ENCODE data around the gene CHPT1.
"Not testable (repeated sequence)": the region's sequence is repeated elsewhere in the genome, so short reads cannot be mapped to it uniquely, and the experiment has no call there.

CHPT1 gene

GRCh38 chr12:101697197-101697929 lies at the start of gene CHPT1:
Gene CHPT1 (plus strand): TSS chr12:101697640. CDS start chr12:101697862, 222 bp downstream.
- FAIRE-seq, result no peak

DNA sequence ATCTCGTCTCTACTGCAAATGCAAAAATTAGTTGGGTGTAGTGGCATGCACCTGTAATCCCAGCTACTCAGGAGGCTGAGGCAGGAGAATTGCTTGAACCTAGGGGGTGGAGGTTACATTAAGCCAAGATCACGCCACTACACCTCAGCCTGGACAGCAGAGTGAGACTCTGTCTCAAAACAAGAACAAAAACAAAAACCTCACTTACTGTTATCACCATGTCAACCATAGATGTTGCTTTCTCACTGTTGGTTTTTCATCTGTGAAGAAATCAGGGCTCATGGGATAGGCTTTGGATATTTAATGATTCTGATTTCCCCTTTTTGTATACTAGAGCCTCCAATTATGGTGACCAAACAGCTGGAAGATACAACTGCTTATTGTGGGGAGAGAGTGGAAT lies 49.7 kb upstream of the CHPT1 start:
- no peak for FAIRE-seq

- FAIRE-seq, result no peak
Measured at GRCh38 chr12:101648195-101648594, 49.2 kb upstream of the CHPT1 start.

DNA sequence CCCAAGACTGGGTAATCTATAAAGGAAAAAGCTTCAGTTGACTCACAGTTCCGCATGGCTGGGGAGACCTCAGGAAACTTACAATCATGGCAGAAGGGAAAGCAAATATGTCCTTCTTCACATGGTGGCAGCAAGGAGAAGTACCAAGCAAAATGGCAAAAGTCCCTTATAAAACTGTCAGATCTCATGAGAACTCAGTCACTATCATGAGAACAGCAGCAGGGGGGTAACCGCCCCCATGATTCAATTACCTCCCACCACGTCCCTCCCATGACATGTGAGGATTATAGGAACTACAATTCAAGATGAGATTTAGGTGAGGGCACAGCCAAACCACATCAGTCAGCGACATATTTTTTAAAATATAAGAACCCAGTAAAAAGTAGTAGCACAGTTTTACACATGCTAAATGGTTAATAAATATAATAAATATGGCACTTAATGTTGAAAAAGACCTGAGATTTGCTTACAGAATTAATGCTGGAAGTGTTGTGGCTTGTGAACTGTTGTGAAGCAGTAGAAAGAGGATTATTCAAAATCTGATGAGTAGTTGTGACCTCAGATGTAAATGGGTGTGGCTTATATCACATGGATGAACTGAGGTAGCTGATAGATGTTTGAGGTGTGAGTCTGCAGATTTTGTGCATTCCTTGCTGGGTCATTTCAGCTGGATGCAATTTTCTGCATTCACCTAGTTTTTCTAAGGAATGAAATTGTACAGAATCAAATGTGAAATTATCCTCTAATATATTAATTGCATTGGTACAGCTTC lies 46.9 kb upstream of the CHPT1 start:
- FAIRE-seq, result no peak

- FAIRE-seq, result no peak
Measured at GRCh38 chr12:101653030-101653429, 44.4 kb upstream of the CHPT1 start.

- no peak for FAIRE-seq
Measured at GRCh38 chr12:101653503-101653902, 43.9 kb upstream of the CHPT1 start.

- FAIRE-seq, result no peak
Measured at GRCh38 chr12:101654442-101654841, 43.0 kb upstream of the CHPT1 start.

DNA sequence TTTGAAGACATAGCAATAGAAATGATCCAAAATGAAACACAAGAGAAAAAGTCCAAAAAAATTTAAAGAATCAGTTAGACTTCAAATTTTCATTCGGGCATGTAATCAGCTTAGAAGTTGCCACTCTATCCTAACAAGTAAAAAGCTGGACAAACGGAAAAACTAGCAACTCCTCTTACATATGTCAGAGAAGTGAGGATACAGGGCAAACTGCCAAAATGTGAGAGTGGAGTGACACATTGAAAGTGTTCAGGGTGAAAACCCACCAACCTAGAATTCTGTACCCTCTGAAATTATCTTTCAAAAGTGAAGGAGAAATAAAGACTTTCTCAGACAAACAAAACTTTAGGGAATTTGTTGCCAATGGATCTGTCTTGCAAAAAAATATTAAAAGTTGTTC lies 42.0 kb upstream of the CHPT1 start:
- FAIRE-seq, result no peak

DNA sequence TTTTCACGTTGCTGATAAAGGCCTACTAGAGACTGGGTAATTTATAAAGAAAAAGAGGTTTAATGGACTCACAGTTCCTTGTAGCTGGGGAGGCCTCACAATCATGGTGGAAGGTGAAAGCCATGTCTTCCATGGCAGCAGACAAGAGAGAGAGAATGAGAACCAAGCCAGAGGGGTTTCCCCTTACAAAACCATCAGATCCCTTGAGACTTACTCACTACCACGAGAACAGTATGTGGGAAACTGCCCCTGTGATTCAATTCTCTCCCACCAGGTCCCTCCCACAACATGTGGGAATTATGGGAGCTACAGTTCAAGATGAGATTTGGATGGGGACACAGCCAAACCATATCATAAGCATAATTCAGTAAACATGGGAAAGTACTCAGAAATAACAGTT lies 36.8 kb upstream of the CHPT1 start:
- FAIRE-seq, result not testable (repeated sequence)

- no peak for FAIRE-seq
Measured at GRCh38 chr12:101663298-101663697, 34.1 kb upstream of the CHPT1 start.

DNA sequence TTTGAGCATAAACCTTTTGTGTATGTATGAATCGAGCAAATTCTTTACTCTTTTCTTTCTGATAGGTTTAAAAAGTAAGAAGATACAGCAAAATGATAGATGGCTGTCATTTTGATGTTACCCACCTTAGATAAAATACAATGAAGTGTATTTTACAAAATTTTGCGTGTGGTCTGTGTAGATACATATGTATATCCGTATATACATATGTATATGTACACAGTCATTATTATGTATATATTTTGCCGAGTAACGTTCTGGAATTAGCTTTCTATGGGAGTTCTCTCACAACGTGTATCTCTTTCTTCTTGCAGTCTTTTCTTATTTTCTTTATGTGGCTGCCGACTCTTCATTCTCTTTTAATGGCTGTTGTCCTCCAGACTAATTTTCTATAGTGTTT lies 32.4 kb upstream of the CHPT1 start:
- no peak for FAIRE-seq

GRCh38 chr12:101666052-101666728 lies 31.2 kb upstream of the CHPT1 start:
- FAIRE-seq, result no peak

DNA sequence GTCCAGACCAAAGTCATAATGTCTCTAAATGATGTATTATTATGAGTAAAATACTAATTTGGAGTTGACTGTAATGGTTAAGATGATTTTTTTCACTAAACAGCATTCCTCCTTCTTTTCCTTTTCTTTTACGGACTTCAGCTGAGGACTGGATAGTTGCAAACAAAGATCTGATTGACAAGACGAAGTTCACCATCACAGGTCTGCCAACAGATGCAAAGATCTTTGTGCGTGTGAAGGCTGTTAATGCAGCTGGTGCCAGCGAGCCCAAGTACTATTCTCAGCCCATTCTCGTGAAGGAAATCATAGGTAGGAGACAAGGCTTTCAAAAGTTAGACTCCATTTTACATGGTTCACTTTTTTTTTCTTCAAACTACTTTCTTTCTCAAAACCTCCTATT lies 29.8 kb upstream of the CHPT1 start:
- FAIRE-seq, result no peak

GRCh38 chr12:101670007-101670671 lies 27.3 kb upstream of the CHPT1 start:
- FAIRE-seq, result no peak

GRCh38 chr12:101671157-101671791 lies 26.2 kb upstream of the CHPT1 start:
- FAIRE-seq, result no peak

GRCh38 chr12:101671833-101672232 lies 25.6 kb upstream of the CHPT1 start:
- no peak for FAIRE-seq

- FAIRE-seq, result no peak
Measured at GRCh38 chr12:101675555-101675954, 21.9 kb upstream of the CHPT1 start.

DNA sequence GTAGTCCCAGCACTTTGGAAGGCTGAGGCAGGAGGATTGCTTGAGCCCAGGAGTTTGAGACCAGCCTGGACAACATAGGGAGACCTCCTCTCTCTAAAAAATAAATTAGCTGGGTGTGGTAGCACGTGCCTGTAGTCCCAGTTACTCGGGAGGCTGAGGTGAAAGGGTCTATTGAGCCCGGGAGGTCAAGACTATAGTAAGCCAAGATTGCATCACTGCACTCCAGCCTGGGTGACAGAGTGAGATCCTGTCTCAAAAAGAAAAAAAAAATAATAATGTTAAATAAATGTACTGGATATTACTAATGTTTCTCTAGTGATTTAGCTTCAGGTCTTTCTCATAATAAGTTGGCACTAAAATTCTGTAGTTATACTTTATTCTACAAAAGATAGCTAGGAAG lies 20.9 kb upstream of the CHPT1 start:
- FAIRE-seq, result not testable (repeated sequence)

- FAIRE-seq, result no peak
Measured at GRCh38 chr12:101678081-101678480, 19.4 kb upstream of the CHPT1 start.

GRCh38 chr12:101680240-101680639 lies 17.2 kb upstream of the CHPT1 start:
- no peak for FAIRE-seq

DNA sequence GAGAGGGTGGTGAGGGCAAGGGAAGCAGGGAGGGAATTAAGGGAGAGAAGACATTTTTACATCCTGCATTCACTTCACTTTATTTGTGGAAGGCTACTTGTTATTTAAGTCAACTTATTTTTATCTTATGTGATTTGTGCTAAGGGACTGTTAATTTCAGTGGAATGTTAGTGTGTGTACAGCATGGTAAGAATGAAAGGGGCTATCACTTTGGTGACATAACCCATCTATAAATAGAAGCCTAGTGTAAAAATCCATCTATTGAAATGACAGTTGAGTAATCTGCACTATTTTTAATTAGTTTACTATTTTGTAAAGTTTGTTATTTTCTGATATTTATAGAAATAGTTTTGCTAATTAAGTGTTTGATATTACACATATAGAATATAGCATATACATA lies 16.8 kb upstream of the CHPT1 start:
- FAIRE-seq, result no peak

DNA sequence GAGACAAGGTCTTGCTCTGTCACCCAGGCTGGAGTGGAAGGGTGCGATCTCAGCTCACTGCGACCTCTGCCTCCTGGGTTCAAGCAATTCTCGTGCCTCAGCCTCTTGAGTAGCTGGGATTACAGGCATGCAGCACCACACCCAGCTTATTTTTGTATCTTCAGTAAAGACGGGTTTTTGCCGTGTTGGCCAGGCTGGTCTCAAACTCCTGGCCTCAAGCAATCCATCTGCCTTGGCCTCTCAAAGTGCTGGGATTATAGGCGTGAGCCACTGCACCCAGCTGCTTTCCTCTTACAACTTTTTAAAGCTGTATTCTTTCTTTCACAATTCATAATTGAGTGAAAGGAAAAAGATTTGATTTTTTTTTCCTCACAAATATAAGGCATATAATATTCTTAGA lies 15.8 kb upstream of the CHPT1 start:
- FAIRE-seq, result not testable (repeated sequence)

GRCh38 chr12:101685092-101685491 lies 12.3 kb upstream of the CHPT1 start:
- no peak for FAIRE-seq
